GM19395 (cell line): ENCODE results near the gene ZNF414.

Experiments used
- ATAC-seq: cut with Tn5 transposase; IDR thresholded peaks from one replicate; pipeline ENCODE4 v1.9.1; 2021; ENCODE audit warnings: mild to moderate bottlenecking, moderate library complexity; ENCODE audit not compliant: unreplicated experiment

ZNF414 gene

DNA sequence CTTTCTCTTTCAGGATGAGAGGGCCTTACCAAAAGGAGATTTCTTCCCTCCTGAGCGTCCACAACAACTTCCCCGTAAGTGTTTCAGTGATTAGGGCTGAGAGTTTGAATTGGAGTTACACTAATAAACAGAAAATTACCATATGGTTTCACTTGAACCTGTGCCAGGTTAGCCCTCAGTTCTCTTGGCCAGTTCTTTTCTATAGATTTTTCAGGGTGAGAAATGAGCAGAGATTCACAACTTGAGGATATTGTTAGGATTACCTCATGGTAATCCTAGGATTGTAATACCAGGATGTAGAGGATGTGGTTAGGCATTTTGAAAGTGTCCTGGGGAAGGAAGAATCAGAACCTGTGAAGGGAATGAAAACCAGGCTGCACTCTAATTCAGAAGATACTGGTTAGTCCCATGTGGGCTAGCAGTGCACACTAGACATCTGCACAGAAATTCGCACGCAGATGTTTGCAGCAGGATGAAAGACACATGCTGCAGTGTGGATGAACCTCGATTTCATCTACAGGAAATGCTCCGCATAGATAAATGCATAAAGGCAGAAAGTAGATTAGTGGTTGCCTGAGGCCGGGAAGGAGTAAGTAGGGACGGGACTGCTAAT, 45.1 kb downstream of the ZNF414 start:
- no peak for ATAC-seq

DNA sequence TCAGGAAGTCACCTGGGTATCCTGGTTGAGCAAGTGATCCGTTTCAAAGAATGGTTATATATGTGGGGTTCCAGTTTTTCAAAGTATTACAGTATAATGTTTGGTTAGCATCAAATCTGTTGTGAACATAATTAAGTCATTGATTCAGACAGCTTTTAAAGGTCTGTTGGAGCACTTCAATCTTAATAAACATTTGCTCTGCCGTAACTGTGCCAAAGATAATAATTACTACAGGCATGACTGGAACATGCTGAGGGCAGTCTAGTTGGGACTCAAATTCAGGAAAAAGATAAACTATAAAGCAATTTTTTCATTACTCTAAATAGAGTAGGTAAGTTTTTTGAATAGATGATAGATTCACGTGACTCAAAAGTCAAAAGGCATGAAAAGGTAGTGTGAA, 45.8 kb downstream of the ZNF414 start:
- ATAC-seq: no peak

DNA sequence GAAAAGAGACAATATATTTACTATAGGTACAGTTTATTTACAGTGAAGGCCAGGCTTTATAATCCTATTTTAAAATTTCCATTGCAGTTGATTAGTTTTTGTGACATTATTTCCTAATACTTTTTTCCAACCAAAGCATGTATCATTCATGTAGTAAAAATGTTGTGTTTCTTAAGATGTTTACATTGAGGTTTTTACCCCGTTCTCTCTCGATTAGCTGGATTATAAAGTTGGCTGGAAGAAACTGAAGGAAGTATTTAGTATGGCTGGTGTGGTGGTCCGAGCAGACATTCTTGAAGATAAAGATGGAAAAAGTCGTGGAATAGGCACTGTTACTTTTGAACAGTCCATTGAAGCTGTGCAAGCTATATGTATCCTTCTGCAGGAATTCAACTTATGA, 47.9 kb downstream of the ZNF414 start:
- no peak for ATAC-seq

DNA sequence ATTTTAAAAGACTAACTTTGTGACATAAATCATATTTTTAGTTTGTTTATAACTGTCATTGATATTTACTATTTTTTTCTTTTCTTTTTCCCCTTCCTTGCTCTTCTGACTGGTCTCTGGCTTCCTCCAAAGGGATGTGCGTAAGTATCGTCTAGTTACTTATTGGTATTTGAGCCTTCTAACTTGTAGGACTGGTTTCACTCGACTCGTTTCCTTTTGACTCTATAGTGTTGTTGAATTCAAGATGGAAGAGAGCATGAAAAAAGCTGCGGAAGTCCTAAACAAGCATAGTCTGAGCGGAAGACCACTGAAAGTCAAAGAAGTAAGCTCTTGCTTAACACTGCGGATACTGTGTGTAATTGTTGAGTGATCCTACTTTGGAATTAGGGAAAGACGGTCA, 50.6 kb downstream of the ZNF414 start:
- ATAC-seq: no peak

DNA sequence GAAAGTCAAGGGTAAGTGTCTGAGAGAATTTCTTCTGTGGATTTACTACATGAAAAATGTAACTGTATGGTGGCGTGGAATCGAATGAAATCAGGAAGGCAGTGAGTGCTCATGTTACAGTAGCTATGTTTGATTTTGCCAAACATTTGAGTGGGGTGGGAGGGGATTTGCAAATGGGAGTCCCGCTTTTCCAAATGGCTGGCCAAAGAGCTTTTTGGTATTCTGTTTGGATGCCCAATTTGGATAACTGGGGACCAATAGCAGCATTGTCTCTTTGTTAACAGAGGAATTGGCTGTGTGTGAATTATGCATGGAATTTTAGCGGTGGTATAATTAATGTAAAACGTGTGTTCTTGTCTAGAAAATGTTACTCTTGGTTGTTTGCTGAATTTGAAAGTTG, 51.4 kb downstream of the ZNF414 start:
- no peak for ATAC-seq

DNA sequence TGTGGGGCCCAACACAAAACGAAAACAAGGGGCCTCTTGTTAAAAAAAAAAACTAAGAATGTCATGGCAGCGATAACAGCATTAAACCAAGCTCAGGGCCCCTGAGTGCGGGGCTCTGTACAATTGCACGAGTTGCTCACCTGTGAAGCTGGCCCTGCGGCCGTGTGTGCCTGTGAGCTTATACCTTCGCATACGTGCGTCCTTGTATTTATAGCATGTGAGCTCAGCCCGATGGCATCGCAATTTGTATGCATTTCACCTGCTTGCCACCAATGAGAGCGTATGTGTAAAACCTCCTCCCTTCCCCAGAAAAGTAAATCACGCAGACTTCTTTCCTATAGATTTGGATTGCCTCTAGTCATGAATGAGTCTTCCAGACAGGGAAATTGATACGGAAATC, 52.1 kb downstream of the ZNF414 start:
- ATAC-seq: no peak

DNA sequence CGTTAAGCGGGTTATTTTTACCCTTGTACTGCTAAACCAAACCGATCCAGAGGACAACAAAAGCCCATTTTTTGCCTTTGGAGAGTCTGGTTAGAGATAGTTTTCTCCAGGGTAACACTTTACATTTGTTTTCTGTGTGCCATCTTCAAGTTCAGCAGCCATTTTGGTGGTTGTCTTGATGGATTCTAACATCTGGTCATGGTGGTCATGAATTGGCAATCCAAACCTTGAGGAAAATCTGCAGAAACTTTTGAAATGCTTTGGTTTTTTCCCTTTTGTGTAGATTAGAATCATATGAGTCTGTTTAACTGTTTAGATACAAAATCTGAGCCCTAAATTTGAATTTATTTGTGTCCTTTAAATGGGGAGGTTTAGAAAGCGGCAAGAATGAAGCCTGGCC, 52.6 kb downstream of the ZNF414 start:
- ATAC-seq: no peak

DNA sequence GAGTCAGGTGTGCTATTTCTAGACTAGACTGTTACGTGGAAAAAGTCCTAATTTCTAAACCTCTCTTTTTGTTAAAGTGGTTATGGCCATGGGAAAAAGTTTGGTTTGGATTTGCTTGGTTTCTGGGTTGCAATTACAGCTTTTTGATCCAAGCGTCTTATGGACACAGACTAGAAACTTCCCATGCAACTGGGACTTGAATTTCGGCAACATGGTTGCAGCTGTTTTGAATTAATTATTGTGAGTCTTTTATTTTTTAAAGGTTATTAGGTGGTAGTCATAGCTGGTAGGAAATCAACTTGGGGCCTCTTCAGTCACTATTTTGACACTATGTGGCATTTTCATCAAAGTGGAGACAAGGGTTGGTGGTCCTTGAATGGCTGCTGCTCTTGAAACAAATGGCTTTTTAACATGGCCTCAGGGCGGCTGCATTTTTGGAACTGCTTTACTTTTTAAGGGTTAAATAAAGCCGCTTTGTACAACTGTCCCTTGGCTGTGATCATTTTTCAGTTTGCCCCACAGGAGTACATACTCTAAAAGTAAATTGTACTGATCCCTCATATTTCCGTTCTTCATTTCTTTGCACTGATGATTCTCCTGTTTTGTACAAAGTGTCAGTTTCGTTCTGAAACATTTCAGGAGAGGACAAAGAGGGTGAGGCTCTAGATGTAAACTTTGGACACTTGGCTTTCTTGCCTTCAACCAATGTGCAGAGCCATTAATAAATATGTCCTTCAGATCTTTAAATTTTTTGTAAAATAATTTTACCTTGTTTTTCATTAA, 53.3 kb downstream of the ZNF414 start:
- no peak for ATAC-seq
